VCaP (cell line): ENCODE data around the gene BRINP3.

Experiments used
- H3K27ac ChIP-seq: fragments of 450-650 bp; 2 replicates; pipeline ENCODE4 v1.5.1; 2017
- TF ChIP-seq, protein P1 (sequence below): fragments of 450-650 bp; conservative IDR thresholded peaks from 2 replicates; pipeline ENCODE4 v1.5.1; 2017; ENCODE audit warnings: mild to moderate bottlenecking, moderate library complexity

The BRINP3 gene

DNA sequence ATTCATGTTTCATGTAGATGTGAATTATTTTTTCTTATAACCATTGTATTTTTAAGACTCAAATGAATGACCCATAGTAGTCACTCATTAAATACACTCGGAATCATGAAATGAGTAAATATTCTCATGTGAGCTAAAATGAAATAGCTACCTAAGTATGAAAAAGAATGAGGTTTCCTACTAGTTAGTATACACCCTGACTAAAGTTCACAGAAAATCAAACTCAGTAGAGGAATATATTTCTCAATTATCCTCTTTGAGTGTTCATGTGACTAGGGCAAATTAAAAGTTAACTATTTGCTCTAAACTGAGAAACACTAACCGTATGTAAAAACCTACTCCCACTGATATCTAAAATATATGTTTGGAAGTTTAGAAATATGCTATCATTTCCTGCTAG, 187.8 kb downstream of the BRINP3 start:
- H3K27ac ChIP-seq = no peak overlapping the region
- TF ChIP-seq, protein P1, sequence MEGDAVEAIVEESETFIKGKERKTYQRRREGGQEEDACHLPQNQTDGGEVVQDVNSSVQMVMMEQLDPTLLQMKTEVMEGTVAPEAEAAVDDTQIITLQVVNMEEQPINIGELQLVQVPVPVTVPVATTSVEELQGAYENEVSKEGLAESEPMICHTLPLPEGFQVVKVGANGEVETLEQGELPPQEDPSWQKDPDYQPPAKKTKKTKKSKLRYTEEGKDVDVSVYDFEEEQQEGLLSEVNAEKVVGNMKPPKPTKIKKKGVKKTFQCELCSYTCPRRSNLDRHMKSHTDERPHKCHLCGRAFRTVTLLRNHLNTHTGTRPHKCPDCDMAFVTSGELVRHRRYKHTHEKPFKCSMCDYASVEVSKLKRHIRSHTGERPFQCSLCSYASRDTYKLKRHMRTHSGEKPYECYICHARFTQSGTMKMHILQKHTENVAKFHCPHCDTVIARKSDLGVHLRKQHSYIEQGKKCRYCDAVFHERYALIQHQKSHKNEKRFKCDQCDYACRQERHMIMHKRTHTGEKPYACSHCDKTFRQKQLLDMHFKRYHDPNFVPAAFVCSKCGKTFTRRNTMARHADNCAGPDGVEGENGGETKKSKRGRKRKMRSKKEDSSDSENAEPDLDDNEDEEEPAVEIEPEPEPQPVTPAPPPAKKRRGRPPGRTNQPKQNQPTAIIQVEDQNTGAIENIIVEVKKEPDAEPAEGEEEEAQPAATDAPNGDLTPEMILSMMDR = no peak

DNA sequence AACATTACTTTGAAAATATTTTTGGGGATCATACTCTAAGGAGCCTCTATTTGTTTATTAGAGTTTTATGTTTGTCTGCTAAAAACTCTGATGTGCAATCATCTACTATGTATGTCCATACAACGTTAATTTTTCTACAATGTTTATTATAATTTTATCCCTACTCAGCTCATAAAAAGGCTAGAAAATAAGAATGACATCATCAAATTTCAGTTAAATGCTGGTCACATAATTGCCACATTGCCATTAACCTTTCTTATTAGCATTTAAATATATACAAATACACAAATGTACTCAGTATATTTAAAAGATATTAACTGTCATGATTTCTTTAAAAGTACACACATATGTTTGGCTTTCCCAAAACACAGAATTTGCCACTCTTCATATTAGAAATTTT, 191.6 kb downstream of the BRINP3 start:
- H3K27ac ChIP-seq = no peak overlapping the region
- TF ChIP-seq, protein P1 = no peak

- TF ChIP-seq, protein P1 = no peak
Observed at GRCh38 chr1:190277107-190277506, 200.6 kb downstream of the BRINP3 start.

GRCh38 chr1:190274721-190275120, 202.9 kb downstream of the BRINP3 start:
- TF ChIP-seq, protein P1 = no peak
- no peak overlapping the region for H3K27ac ChIP-seq

More at GRCh38 chr1:190277107-190277506, 200.6 kb downstream of the BRINP3 start:
- no peak overlapping the region for H3K27ac ChIP-seq

DNA sequence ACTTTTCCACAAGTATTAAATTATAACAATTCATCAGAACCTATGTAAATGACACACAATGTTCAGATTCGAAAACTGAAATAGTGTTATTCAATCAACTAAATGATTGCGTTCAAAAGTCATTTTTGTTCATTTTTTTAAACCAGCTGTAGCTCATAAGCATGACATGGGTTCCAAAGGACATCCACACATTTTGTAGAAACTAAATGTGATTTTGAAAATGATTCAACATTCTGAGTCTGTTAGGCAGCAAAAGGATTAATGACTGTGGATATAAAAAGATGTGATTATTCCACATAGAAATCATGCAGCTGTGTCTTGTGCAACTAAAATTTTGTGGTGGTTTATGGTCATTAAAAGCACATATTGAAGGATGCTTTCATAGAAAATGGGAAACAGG, 204.5 kb downstream of the BRINP3 start:
- H3K27ac ChIP-seq = no peak overlapping the region
- TF ChIP-seq, protein P1 = no peak

GRCh38 chr1:190262538-190262937, 215.1 kb downstream of the BRINP3 start:
- TF ChIP-seq, protein P1 = no peak
- no peak overlapping the region for H3K27ac ChIP-seq

- no peak overlapping the region for H3K27ac ChIP-seq
- TF ChIP-seq, protein P1 = no peak
Observed at GRCh38 chr1:190259424-190259823, 218.2 kb downstream of the BRINP3 start.

DNA sequence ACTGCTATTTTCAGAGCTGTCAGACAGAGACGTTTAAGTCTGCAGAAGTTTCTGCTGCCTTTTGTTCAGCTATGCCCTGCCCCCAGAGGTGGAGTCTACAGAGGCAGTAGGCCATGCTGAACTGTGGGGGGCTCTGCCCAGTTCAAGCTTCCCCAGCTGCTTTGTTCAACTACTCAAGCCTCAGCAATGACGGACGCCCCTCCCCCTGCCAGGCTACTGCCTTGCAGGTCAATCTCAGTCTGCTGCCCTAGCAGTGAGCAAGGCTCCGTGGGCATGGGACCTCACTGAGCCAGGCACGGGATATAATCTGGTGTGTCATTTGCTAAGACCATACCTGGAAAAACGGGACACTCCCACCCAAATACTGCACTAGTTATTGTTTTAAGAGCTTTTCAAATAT, 219.7 kb downstream of the BRINP3 start:
- no peak overlapping the region for H3K27ac ChIP-seq
- TF ChIP-seq, protein P1 = no peak
